Measurements from ENCODE around the gene USP6NL.

Gene USP6NL

GRCh38 chr10:11404901-11405300 is 206.5 kb downstream of the USP6NL start:
- DNase-seq = no peak
